ENCODE results near the gene DUSP19. TPM values are rescaled to one million over a fixed set of nuclear protein-coding genes. Genes with fewer than 3 reads are reported as not detected.
A peak's percentile ranks its signal among the peaks of the same experiment; 100 is the strongest.
"Not testable (repeated sequence)": the region's sequence is repeated elsewhere in the genome, so short reads cannot be mapped to it uniquely, and the experiment has no call there.

Gene DUSP19, protein sequence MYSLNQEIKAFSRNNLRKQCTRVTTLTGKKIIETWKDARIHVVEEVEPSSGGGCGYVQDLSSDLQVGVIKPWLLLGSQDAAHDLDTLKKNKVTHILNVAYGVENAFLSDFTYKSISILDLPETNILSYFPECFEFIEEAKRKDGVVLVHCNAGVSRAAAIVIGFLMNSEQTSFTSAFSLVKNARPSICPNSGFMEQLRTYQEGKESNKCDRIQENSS
- 5.2 TPM for polyA plus RNA-seq (ENCODE audit: insufficient read length)
- long read RNA-seq, donor 1, full-length matches to known transcripts = 4 of 4 reads
- long read RNA-seq, donor 1, partial matches to known transcripts = 0 of 4 reads
- long read RNA-seq, donor 1, other reads (novel, unspliced or antisense) = 0 of 4 reads
- long read RNA-seq, donor 2, full-length matches to known transcripts = 2 of 2 reads
- long read RNA-seq, donor 2, partial matches to known transcripts = 0 of 2 reads
- long read RNA-seq, donor 2, other reads (novel, unspliced or antisense) = 0 of 2 reads
- long read RNA-seq, donor 3, full-length matches to known transcripts = 2 of 2 reads
- long read RNA-seq, donor 3, partial matches to known transcripts = 0 of 2 reads
- long read RNA-seq, donor 3, other reads (novel, unspliced or antisense) = 0 of 2 reads
- long read RNA-seq, donor 4 = 0 reads
- long read RNA-seq, donor 5, partial matches to known transcripts = 0 of 2 reads
- long read RNA-seq, donor 5, other reads (novel, unspliced or antisense) = 0 of 2 reads
- long read RNA-seq, donor 6, full-length matches to known transcripts = 1 of 1 reads
- long read RNA-seq, donor 6, partial matches to known transcripts = 0 of 1 reads
- long read RNA-seq, donor 6, other reads (novel, unspliced or antisense) = 0 of 1 reads
- long read RNA-seq, donor 7, full-length matches to known transcripts = 2 of 2 reads
- long read RNA-seq, donor 7, partial matches to known transcripts = 0 of 2 reads
- long read RNA-seq, donor 7, other reads (novel, unspliced or antisense) = 0 of 2 reads
- long read RNA-seq, donor 8 = 0 reads

DNA sequence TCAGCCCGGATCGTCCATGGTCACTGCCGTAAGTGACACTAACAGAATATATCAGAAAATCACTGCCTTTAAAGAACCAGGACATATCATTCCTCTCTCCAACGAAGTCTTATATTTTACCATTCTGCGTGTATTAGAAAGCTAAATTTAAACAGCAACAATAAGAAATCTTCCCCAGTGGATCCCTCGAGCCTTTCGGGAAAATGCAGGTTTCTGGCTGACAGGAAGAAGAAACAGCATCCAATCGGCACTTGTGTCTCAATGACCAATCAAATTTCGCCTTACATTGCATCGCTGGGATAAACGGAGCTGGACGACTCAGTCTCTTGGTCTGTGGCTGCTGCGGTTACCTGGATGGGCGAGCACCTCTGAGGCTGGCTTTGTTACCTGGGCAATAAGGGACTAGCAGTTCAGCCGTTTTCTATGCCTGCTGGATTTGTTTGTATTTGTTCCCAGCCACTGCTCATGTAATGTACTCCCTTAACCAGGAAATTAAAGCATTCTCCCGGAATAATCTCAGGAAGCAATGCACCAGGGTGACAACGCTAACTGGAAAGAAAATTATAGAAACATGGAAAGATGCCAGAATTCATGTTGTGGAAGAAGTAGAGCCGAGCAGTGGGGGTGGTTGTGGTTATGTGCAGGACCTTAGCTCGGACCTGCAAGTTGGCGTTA, at the start of gene DUSP19:
Gene DUSP19 (plus strand): TSS at position 284 of the 675 bp plus-strand sequence. CDS start 187 bp downstream, at position 471.
- DNase-seq = peak; percentile 99

DNA sequence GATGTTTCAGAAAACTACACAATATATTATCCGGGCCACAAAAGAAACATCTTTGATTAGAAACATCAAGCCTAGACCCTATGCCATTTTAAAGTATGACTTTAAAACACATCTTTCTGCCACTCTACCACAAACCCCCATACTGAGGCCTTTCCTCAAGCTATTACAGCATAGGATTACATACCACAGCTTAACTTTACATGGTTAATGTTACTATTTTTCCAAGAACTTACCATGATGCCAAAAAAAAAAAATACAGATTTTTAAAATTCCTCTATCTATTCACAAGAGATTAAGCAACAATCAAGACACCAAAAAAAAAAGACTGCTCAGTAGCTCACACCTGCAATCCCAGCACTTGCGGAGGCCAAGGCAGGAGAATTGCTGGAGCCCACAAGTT, 49.3 kb upstream of the DUSP19 start:
- DNase-seq = no peak

DNA sequence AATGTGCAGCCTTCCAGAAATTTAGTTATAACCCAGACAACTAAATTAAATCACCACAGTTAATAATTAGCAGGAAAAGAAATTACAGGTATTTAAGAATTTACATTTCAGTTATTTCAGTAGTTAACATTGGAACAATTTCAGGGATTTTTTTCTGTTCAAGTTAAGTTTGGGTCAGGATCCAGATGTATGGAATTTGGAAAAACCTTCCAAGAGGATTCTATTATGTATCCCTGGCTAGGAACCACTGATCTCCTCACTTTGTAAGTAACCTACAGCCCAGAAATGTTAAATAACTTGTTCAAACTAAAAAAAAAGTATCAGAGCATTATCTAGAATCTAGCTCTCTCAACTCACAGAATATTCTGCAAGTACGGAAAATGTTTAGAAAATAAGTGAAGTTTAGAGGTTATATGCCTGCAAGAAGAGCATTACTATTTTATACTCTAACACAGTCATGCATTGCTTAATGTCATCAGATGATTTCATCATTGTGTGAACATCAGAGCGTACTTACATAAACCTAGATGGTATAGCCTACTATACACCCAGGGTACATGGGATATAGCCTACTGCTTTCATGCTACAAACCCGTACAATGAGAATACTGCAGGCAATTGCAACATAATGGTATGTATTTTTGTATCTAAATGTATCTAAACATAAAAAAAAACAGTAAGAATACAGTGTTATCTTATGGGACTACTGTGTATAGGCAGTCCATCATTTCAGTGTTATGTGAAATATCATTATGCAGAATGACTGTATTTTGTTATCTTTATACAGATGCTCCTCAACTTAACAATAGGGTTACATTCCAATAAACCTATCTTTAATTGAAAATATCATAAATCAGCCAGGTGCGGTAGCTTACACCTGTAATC, 46.4 kb upstream of the DUSP19 start:
- no peak for DNase-seq

DNA sequence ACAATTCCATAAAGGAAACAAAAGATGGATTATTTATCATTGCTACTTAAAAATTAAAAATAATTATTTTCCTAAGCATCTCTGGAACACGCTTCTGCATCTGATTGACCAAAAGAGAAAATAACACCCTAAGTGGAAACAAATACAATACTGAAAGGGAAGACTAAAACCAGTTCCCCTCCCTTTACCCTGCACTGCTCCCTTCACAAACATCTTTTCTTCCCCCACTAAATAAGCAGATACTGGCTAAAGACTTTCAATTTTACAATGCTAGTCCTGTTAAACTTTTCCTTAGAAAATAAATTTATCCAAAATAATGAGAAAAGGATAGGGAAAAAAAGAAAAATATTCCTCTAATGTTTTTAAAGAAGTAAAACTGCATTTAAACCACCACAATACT, 44.6 kb upstream of the DUSP19 start:
- no peak for DNase-seq

DNA sequence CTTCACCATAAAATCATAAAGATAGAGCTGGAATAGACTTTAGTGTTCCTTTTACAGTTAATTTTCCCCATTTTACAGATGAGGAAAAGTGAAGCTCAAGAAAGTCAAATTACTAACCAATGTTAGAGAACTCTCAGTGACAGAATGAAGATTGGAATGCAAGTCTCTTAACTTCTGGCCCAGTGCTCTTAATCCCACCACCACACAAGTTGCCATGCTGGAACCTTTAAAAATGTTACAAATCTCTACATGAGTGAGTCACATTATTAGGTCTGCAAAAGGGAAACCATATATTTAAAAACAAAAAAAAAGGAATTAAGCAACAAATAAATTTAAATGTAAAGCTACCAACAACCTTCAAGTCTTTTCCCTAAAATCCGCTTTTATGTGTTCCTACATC, 43.7 kb upstream of the DUSP19 start:
- no peak for DNase-seq

DNA sequence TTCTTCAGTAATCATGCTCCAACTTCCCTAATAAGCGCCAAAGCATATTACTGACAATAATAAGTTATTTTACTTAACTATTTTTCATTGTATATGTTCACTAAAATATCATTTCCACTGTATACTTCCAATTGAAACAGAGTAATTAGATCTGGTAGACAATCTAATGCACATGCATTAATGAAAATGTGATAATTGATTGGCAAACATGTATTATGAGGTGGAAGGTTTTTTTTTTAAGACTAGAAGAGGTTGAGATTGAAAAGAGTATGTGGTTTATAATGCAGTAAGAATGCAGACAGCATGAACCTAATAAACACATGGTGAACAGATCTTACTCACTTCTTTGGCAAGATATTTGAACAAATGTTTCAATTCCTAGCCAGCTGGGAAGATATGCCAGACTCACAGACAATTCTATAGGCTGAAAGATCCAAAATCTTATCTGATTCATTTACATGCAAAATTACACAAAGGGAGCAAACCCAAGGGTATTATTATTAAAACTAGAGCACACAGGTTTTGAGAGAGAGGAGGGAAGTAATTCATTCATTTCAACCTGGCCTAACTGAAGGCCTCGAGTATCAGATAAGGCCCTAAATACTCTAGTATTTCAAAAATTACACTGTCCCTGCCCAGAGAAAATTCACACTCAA, 43.1 kb upstream of the DUSP19 start:
- no peak for DNase-seq

DNA sequence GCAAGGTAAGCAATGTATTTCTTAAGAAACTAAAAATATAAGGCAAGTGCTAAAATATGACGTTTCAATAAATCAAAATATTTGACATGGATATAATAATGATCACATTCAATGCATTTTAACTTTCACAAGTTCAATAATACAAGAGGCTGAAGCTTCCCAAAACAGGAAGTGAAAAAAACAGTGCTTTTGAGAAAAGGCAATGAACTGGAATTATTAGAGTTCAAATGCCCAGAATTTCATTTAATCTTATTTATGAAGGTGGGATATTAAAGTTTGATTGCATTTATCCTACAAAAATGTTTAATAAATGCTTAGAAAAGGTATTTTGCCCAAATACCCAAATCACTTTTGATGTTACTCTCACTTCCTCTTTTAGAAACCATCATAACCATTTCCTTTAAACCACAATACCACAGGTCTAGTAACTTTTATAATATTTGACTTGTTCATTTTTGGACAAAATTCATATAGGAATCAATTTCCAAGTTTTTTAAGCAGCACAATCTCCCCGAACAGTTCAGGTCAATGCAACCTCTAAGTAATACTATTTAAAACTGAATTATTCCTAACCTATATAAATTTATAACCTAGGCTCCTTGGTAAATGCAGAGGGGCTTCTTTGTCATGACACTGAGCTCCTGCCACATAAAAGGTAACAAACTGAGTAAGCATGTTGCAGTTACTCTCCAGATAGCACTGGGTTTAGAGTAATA, 42.4 kb upstream of the DUSP19 start:
- no peak for DNase-seq

DNA sequence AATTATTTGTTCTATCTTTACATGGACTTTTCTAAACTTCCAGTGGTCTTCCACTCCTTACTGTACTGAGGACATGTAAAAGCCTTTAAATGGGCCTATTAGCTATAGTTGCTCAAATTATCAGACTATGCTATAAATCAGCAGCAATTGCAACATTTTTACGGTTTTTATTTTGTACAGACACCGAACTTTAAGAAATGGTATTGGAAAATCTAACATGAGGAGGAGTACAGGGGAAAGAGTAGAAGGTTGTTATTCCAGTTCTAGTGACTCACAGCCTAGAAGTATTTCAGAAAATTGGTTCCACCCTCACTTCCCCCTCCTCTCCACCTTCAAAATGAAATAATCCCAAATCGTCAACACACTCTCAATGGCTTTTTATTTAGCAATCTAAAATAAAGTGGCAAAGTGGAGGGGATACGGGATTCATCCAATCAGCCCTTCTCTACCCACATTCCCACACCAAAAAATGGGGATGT, 41.4 kb upstream of the DUSP19 start:
- no peak for DNase-seq

DNA sequence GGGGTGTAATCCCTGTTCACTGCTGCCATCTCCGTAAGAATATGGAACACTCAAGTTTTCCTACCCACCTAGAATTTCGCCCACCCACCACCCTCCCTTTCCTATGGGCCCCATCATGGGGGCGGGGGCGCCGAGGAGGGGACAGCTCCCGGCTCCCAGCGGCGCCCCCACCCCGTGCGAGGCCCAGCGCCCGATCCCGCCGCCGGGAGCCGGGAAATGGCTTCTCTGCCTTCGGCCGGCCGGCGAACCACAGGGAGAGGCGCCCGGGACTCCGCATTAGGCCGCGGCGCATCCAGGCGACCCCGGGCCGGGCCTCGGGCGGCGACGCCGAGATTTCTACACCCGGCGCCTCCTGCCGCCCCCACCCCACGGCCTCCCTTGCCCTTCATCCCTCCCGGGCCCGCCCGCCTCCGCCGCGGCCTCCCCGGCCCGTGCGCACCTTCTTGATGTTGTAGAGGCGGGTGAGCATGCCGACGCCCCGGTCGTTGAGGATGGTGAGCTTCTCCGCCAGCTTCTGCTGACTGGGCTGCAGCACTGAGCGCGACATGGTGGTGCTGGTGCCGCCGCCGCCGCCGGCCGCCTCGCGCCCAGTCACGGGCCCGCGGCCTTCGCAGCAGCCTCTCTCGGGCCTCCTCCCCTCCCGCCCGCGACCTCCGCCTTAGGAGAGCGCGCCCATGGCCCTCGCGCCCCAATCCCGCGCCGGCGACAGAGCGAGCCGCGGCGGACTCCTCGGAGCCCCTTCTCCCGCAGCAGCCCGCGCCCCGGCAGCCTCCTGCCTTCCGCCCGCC, 40.8 kb upstream of the DUSP19 start:
- DNase-seq = peak; percentile 57

DNA sequence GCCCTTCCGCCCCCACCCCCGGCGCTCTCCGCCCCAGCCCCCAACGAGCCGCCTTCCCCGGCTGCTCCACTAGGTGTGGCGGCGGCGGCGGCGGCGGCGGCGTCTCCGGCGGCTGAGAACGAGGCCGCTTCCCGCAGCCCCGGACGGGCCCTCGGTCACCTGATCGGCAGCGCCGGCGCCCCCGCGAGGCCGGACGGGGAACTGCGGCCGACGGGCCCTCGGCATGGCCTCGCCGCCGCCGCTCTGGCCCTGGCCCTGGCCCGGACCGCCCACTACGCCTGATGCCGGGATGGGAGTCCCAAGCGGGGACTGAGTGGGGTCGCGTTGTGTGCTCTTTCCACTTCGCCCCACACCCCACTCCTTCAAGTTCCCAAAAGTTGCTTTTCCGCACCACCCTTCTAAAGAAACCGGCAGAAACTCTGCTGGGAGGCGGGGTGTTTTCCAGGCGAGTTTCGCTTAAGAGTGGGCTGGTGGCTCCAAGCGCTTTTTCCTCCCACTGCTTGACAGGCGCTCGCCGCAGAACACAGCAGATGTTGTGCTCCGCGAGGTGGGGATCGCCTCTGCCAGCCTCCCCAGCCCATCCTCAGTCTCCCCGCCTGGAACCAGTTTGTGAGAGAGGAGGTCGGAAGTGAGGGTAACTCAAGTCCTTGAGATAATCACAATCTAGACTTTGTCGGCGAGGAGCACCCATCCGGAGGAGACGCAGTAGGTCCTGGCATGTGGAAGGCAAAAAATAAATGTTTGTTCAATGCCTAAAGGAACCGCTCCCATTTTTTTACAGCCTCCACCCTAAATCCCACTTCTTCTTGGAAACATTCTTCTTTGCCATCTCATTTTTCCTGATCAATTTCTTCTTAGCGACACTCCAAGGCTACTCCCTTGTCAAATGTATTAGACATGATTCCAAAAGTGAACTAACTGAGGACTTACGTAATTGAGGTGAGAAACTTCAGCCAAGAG, 39.9 kb upstream of the DUSP19 start, which contains the start of gene NCKAP1:
Gene NCKAP1 (minus strand): TSS at position 117 of the 960 bp plus-strand sequence. CDS start 358 bp downstream, outside the sequence.
- DNase-seq = peak; percentile 90

DNA sequence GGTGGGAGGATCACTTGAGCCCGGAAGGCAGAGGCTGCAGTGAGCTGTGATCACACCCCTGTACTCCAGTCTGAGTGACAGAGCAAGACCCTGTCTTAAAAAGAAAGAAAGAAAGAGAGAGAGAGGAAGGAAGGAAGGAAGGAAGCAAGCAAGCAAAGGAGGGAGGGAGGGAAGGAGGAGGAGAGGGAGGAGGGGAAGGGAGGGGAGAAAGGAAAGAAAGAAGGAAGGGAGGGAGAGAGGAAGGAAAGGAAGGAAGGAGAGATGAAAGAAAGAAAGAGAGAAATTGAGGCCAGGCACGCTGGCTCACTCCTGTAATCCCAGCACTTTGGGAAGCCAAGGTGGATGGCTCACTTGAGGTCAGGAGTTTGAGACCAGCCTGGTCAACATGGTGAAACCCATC, 37.9 kb upstream of the DUSP19 start:
- DNase-seq = no peak

DNA sequence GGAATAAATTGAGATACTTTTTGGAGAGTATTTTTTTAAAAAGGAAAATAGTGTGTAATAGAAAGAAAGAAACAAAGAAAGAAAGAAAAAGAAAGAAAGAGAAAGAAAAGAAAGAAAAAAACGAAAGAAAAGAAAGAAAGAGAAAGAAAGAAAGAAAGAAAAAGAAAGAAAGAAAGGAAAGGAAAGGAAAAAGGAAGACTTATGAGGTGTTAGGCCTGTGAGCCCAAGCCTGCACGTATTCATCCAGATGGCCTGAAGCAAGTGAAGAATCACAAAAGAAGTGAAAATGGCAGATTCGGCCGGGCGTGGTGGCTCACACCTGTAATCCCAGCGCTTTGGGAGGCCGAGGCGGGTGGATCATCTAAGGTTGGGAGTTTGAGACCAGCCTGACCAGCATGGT, 35.0 kb upstream of the DUSP19 start:
- DNase-seq = not testable (repeated sequence)

DNA sequence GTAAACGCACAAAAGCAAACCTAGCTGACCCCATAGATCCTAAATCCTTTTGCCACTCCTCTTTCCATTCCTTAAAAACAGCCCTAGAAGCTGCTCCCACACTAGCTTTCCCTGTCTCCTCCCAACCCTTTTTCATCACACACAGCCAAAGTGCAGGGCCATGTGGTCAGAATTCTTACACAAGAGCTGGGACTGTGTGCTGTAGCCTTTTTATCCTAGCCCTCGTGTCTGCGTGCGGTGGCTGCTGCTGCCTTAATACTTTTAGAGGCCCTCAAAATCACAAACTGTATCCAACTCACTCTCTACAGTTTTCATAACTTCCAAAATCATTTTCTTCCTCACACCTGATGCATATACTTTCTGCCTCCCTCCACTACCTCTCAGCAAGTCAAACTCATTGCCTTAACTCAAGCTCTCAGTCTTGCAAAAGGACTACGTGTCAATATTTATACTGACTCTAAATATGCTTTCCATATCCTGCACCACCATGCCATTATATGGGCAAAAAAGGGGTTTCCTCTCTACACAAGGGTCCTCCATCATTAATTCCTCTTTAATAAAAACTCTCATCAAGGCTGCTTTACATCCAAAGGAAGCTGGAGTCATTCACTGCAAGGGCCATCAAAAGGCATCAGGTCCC, 30.9 kb upstream of the DUSP19 start:
- not testable (repeated sequence) for DNase-seq

DNA sequence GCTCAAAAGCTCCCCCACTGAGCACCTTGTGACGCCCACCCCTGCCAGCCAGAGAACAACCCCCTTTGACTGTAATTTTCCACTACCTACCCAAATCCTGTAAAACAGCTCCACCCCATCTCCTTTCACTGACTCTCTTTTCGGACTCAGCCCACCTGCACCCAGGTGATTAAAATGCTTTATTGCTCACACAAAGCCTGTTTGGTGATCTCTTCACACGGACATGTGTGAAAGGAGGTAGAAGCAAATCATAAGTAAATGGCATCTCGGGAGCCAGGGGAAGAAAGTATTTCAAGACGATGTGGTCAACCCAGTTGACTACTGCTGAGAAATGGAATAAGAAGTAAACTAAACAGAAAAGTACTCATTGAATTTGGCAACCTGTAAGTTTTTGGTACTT, 29.1 kb upstream of the DUSP19 start:
- no peak for DNase-seq

DNA sequence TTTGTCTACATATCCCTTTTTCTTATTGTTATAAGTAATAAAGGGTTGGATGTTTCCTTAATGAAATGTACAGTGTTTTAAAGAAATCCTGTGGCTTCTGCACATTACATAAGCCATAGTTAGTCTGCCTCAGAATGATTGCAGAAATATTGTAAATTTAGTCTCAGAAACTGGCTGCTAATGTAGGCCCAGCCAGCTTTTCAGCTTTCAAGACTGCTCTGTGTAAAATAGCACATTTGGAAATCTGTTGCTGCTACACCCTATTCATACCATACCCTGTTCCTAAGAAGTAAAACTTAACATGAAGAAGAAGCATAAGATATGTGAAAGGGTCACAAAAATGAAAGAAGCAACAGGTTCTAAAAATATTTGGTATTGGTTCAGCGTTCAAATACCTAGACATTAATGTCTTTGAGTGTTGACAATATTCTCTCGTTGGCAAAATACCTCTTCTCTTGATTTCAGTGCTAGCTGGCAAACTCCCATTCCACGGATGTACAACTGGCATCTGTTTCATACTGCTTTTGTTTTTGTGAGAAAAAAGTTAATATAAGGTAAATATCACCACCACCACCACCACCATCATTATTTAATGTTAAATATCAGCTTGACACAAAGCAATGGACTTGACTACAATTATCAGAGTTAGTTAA, 21.1 kb upstream of the DUSP19 start:
- no peak for DNase-seq

DNA sequence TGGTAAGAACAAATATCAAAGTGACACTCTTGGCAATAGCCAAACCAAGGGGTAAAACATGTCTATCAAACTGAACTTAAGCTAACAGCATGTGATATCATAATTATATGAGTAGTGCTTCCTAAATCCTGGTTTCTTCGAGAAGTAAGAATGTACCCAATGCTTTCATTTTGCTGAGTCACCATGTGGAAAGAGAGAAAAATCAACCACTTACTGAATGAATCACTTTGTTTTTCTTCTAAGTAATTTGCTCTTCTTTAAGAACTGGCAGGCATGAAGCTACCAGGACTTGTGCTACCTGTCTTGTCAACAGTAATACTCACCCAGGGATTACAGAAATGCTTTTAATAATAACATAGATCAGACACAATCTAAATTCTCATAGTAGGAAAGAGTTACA, 19.0 kb upstream of the DUSP19 start:
- no peak for DNase-seq

All from left kidney (tissue), 8 donors.